Lower leg skin (tissue), 3 donors: ENCODE data around the gene MIEF2.

ENCODE experiments used
- CTCF ChIP-seq, 3 donors: fragments of 450-650 bp; IDR thresholded peaks; one replicate each; pipeline ENCODE4 v1.5.1; 2016; ENCODE audit warnings: antibody characterized with exemption in 3 of 3, mild to moderate bottlenecking in 3 of 3, moderate library complexity in 2 of 3
- POLR2A ChIP-seq, 2 donors: fragments of 450-650 bp; IDR thresholded peaks; one replicate each; pipeline ENCODE4 v1.6.1; 2016 to 2017; ENCODE audit warnings: antibody characterized with exemption in 2 of 2, mild to moderate bottlenecking in 1 of 2, moderate library complexity in 1 of 2

- TF ChIP-seq CTCF (IDR thresholded peaks at IDR 0.05) (no peak), POLR2A (IDR thresholded peaks at IDR 0.05) (no peak)
These were observed 32.8 kb upstream of the MIEF2 start for GRCh38 chr17:18227635-18228034.
